Ovary (tissue), 3 donors: ENCODE results near the gene ZBED3.

Experiments used
- EP300 ChIP-seq: sonication (generic); formaldehyde crosslinking; IDR thresholded peaks from one replicate; pipeline ENCODE4 v1.6.1; 2017; ENCODE audit warnings: antibody characterized with exemption
- POLR2A ChIP-seq: fragments of 450-650 bp; IDR thresholded peaks from one replicate; pipeline ENCODE4 v1.6.1; 2017; ENCODE audit warnings: antibody characterized with exemption, mild to moderate bottlenecking, moderate library complexity
- TF ChIP-seq, protein P1 (sequence below), 3 donors: fragments of 450-650 bp in 2 of 3; fragments of 200-600 bp in 1 of 3; IDR thresholded peaks; one replicate each; pipeline versions ENCODE4 v1.5.1 to v1.8.0; 2016 to 2022; ENCODE audit warnings: antibody characterized with exemption in 3 of 3, mild to moderate bottlenecking in 1 of 3
- donor health status: DM: no; HTN: no; CAD: no.

DNA sequence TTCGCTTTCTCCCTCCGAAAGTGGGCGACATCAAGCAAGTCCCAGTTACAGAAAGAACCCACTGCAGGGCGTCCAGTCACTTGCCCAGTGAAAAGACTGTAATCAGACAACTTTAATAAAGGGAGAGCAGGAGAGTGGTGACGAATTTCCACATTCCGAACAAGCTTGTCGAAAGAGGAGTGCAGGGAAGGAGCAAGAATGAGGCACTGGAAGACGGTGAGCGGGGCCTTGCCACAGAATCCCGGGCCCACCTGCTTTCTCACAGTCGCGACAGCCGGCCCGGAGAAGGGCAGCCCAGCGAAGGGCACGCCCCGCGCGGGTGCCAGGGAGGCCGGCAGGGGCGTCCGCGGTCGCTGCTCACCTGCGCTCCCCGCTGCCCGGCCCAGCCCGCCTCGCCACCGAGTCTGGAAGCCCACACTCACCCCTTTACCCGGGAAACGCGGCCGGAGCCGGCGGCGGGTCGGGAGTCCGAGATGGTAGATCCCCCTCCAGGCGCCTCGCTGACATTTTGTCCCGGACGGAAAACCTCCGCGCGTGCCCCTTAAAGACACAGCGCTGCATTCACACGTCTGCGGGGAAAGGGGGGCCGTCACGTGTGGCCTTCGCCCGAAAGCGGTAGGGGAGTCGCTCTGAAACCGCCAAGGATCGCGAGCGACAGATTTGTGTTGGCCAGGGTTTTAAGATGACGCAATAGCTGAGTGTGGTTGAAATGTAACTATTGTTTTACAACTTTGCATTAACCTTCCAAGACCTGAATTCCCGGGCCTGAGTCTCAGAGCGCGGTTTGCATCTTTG lies at the start of gene ZBED3:
- TF ChIP-seq, protein P1, sequence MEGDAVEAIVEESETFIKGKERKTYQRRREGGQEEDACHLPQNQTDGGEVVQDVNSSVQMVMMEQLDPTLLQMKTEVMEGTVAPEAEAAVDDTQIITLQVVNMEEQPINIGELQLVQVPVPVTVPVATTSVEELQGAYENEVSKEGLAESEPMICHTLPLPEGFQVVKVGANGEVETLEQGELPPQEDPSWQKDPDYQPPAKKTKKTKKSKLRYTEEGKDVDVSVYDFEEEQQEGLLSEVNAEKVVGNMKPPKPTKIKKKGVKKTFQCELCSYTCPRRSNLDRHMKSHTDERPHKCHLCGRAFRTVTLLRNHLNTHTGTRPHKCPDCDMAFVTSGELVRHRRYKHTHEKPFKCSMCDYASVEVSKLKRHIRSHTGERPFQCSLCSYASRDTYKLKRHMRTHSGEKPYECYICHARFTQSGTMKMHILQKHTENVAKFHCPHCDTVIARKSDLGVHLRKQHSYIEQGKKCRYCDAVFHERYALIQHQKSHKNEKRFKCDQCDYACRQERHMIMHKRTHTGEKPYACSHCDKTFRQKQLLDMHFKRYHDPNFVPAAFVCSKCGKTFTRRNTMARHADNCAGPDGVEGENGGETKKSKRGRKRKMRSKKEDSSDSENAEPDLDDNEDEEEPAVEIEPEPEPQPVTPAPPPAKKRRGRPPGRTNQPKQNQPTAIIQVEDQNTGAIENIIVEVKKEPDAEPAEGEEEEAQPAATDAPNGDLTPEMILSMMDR (IDR thresholded peaks at IDR 0.05) = no peak
- TF ChIP-seq EP300 (no peak), POLR2A (no peak)
